ENCODE measurements around the gene POLDIP3.
"Not testable (repeated sequence)": the region's sequence is repeated elsewhere in the genome, so short reads cannot be mapped to it uniquely, and the experiment has no call there.

POLDIP3 gene

GRCh38 chr22:42561856-42562255 lies 52.8 kb downstream of the POLDIP3 start:
- no peak for DNase-seq (ENCODE audit: low read depth in 1 of 2, low spot score in 1 of 2)

- no peak for DNase-seq (ENCODE audit: low read depth in 1 of 2, low spot score in 1 of 2)
These were observed 53.9 kb downstream of the POLDIP3 start for GRCh38 chr22:42560781-42561180.

DNA sequence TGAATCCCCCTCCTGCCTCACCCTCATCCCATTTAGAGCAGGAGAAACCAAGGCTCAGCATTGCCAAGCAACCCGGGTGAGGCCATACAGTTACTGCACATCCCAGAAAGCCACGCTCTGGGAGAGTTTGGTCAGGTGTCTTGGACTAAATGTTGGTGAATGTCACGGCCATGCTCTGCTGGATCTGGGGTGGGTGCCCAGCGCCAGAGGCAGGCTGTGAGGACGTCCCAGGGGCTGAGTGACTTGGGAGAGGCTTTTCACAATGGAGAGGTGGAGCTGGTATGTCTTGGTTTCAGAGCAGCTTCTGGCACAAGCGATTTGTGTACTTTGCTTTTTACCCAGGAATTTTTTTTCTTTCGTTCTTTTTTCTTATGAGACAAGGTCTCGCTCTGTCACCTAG lies 54.3 kb downstream of the POLDIP3 start:
- no peak for DNase-seq (ENCODE audit: low read depth in 1 of 2, low spot score in 1 of 2)

DNA sequence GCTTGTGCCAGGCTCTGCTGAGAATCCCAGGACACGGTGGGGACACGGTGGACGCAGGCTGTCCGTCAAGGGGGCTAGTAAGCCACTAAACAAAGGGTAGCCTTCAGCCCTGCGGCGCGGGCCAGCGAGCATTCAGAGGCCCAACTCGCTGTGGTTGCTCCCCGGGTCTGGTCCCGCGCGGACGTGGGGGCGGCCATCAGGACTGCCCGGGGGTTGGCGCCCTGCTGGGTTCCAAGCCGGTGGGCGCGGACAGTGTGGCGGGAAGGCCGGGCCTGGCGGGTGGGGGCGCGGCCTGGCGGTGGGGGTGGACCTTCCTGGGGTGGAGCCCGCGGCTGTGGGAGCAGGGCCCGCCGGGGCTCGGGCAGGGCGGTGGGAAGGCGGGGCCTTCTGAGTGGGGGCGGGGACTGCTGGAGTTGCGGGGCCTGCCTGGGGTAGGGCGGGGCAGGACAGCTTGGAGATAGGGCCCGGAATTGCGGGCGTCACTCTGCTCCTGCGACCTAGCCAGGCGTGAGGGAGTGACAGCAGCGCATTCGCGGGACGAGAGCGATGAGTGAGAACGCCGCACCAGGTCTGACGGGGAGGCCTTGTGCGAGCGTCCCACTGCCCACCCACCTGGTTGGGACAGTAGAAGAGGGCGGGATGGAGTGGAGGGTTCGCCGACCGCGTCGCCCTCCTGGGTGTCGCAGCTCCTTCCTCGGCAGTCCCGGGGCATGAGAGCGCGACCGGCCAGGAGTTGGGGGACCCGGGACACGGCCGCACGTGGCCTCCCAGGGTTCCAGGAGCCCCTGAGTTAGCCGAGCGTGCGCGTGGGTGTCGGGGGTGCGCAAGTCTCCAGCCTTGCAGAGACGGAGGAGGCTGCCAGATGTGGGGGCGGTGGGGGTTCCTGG lies 61.0 kb downstream of the POLDIP3 start, which contains the start of gene SERHL2:
Gene SERHL2, plus strand, starts transcription at position 482 of the 887 bp plus-strand sequence. Its CDS starts 65 bp downstream, at position 547.
- DNase-seq (ENCODE audit: low read depth in 1 of 2, low spot score in 1 of 2) = peak; percentile 77 to 83

- DNase-seq (ENCODE audit: low read depth in 1 of 2, low spot score in 1 of 2) = not testable (repeated sequence)
These were observed 62.4 kb downstream of the POLDIP3 start for GRCh38 chr22:42552294-42552647.

DNA sequence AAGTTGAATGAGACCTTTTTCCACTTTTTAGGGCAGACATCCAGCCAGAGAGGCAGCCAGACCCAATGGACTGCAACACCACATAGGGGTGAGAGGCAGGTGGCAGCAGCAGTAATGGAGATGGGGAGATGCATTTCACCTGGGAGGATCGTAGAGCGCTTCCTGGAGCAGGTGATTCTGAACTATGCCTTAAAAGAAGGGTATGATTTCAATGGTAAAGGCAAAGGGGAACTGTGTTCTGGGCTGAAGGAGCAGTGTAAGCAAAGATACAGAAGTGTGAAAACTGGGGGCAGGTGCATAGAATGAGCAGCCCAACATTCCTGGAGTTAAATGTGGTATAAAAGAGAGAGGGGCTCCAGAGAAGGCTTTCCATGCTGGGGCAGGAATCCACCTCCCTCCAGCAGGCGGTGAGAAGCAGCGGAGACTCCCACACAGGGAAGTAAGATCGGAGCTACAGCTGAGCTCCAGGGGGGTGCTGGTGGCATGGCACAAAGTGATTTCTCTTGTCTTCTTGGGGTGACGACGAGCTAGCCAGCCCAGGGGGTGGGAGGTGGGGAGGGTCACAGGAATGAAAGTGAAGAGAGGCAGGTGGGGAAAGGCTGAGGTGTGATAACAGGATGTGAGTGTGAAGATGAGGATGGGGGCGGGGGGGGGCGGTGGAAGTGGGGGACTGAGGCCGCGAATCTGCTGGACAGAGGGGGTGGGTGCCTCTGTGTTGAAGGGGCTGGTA lies 65.2 kb downstream of the POLDIP3 start:
- DNase-seq (ENCODE audit: low read depth in 1 of 2, low spot score in 1 of 2) = no peak

DNA sequence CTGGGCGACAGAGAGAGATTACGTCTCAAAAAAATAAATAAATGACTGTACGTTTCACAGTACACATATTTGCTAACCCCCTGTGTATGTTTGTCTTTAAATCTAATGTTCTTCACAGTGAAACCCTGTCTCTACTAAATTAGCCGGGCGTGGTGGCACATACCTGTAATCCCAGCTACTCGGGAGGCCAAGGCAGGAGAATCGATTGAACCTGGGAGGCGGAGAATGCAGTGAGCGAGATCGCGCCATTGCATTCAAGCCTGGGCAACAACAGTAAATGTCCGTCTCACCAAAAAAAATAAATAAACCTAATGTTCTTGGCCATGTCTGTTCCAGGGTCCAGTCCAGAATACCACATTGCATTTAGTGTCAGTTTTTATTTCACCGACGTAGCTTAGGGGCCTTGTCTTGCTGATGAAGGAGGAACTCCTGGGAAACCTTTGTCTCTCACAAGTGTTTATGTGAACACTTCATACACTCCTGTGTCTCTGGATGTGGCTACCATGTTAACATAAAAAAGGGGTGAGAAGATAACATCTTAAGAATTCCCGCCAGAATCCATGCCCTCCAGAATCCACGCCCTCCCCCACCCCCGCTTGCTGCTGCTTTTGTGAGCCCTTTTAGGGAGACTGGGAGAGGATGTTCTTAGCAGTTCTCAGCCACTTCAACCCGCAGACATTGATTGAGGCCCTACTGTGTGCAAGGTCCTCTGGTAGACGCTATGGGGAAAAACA lies 65.9 kb downstream of the POLDIP3 start:
- no peak for DNase-seq (ENCODE audit: low read depth in 1 of 2, low spot score in 1 of 2)

GRCh38 chr22:42548126-42548525 lies 66.6 kb downstream of the POLDIP3 start:
- DNase-seq (ENCODE audit: low read depth in 1 of 2, low spot score in 1 of 2) = not testable (repeated sequence)

DNA sequence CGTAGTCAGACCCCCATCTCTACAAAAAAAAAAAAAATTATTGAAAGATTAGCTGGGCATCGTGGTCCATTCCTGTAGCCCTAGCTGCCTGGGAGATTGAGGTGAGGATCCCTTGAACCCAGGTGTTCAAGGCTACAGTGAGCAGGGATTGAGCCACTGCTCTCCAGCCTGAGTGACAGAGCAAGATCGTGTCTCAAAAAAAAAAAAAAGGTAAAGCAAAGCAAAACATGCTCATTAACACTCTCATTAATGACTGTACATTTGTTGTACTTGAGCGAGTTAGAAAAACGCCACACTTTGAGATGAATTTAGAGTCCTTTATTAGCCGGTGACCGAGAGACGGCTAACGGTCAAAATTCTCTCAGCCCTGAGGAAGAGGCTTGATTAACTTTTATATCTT lies 67.1 kb downstream of the POLDIP3 start:
- no peak for DNase-seq (ENCODE audit: low read depth in 1 of 2, low spot score in 1 of 2)

GRCh38 chr22:42544686-42545085 lies 70.0 kb downstream of the POLDIP3 start:
- DNase-seq (ENCODE audit: low read depth in 1 of 2, low spot score in 1 of 2) = no peak

- not testable (repeated sequence) for DNase-seq (ENCODE audit: low read depth in 1 of 2, low spot score in 1 of 2)
These were observed 75.4 kb downstream of the POLDIP3 start for GRCh38 chr22:42539236-42539771.

DNA sequence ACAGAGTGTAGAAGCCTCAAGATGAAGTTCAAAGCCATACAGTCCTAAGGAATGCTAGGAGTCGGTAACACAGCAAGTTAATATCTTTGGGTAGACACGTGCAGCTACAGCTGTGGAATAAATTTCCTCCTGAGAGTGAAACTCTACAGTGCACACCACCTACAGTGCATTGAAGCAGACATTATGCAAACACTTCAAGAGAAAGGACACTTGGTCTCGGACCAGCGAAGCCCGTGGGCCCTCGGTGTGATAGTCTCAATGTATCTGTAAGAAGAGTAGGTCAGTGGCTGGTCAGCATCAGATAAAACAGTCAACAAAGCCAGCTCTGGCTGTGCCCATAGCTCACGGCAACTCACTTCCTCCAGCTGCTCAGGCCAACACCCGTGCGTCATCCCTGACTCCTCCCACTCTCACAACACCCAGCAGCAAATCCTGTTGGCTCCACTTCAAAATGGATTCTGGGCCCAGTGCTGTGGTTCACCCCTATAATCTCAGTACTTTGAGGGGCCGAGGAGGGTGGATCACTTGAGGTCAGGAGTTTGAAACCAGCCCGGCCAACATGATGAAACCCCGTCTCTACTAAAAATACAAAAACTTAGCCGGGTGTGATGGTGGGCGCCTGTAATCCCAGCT lies 77.4 kb downstream of the POLDIP3 start:
- not testable (repeated sequence) for DNase-seq (ENCODE audit: low read depth in 1 of 2, low spot score in 1 of 2)

GRCh38 chr22:42536634-42537033 lies 78.0 kb downstream of the POLDIP3 start:
- DNase-seq (ENCODE audit: low read depth in 1 of 2, low spot score in 1 of 2) = not testable (repeated sequence)

- no peak for DNase-seq (ENCODE audit: low read depth in 1 of 2, low spot score in 1 of 2)
These were observed 78.5 kb downstream of the POLDIP3 start for GRCh38 chr22:42536166-42536565.

DNA sequence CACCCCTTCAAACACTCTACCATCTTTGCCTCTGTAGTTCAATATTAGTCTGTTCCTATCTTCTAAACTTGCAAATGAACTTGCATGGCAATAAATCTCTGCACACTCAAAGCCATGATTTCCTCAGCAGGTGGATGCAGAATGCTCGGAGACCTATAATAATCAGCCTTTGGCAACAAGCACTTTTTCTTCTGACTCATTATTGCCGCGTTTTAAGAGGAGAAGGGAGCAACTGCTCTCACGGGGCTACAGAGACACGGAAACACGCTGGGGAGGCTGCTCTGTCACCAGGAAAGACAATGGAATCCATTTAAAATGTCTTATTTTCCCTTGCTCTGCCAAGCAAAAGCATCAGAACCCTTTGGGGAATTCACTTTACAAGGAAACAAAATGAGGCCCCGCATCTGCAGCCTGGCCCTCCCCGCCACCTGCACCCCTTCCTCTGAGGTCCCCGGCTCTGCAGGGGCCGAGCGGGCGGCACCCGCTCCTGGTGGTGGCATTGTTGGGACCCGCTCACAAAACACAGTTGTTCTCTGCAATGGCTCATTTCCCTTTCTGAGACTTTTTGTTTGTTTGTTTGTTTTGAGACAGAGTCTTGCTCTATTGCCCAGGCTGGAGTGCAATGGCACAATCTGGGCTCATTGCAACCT lies 79.5 kb downstream of the POLDIP3 start:
- DNase-seq (ENCODE audit: low read depth in 1 of 2, low spot score in 1 of 2) = not testable (repeated sequence)

Data from stimulated activated CD4-positive, alpha-beta T cell treated with anti-CD3 and anti-CD28 coated beads, Interleukin-15, amount 100 ng/mL, for 1 hour (primary cell).